ENCODE results near the gene QARS1. TPM values are rescaled to one million over a fixed set of nuclear protein-coding genes. Genes with fewer than 3 reads are reported as not detected.

The QARS1 gene
- total and polyA plus RNA-seq, 2 of the 13 experiments (the other 11 are each of a cell fraction or from before 2014, with no cell fraction given): 307 to 327 TPM

- TF ChIP-seq LBX2 (CRISPR knock-in tag; IDR thresholded peaks at IDR 0.05; ENCODE audit: borderline replicate concordance) (peak; percentile 8; the same call in 1 of the 2 replicates), ZNF546 (CRISPR knock-in tag; conservative IDR thresholded peaks at IDR 0.05) (no peak), ZNF44 (CRISPR knock-in tag; IDR thresholded peaks at IDR 0.05) (peak; percentile 83; the same call in 1 of the 2 replicates), SP140L (CRISPR knock-in tag; IDR thresholded peaks at IDR 0.05; ENCODE audit: borderline replicate concordance) (no peak), MTF1 (CRISPR knock-in tag; IDR thresholded peaks at IDR 0.05) (no peak), ZNF256 (CRISPR knock-in tag; conservative IDR thresholded peaks at IDR 0.05) (no peak), PLSCR1 (CRISPR knock-in tag; IDR thresholded peaks at IDR 0.05; ENCODE audit: borderline replicate concordance) (no peak), MAFG (CRISPR knock-in tag; IDR thresholded peaks at IDR 0.05) (no peak), ZNF879 (CRISPR knock-in tag; IDR thresholded peaks at IDR 0.05) (peak; percentile 53), ZBTB42 (CRISPR knock-in tag; IDR thresholded peaks at IDR 0.05) (no peak), PLRG1 (conservative IDR thresholded peaks at IDR 0.05) (no peak), NFATC3 (CRISPR knock-in tag; IDR thresholded peaks at IDR 0.05) (peak; percentile 68; the same call in 1 of the 2 replicates), ZNF331 (CRISPR knock-in tag; IDR thresholded peaks at IDR 0.05) (peak; percentile 37; the same call in 1 of the 2 replicates), GMEB2 (CRISPR knock-in tag; IDR thresholded peaks at IDR 0.05; ENCODE audit: low read depth) (no peak; the same call in 1 of the 2 replicates), NFYC (CRISPR knock-in tag; IDR thresholded peaks at IDR 0.05) (peak; percentile 88), SRF (IDR thresholded peaks at IDR 0.05; ENCODE audit: low read depth, low read length) (no peak), SKI (IDR thresholded peaks at IDR 0.05; ENCODE audit: partially characterized antibody) (no peak), KLF12 (CRISPR knock-in tag; IDR thresholded peaks at IDR 0.05; ENCODE audit: borderline replicate concordance) (no peak), ZFP36L2 (CRISPR knock-in tag; IDR thresholded peaks at IDR 0.05) (no peak), AGO1 (IDR thresholded peaks at IDR 0.05; ENCODE audit: low read depth, low read length, poor library complexity, severe bottlenecking) (peak; percentile 8), FOXA3 (CRISPR knock-in tag; IDR thresholded peaks at IDR 0.05) (peak; percentile 65)
- TF ChIP-seq, protein P1, sequence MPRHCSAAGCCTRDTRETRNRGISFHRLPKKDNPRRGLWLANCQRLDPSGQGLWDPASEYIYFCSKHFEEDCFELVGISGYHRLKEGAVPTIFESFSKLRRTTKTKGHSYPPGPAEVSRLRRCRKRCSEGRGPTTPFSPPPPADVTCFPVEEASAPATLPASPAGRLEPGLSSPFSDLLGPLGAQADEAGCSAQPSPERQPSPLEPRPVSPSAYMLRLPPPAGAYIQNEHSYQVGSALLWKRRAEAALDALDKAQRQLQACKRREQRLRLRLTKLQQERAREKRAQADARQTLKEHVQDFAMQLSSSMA (CRISPR knock-in tag; IDR thresholded peaks at IDR 0.05): peak; percentile 80; the same call in 1 of the 2 replicates
- TF ChIP-seq, protein P2, sequence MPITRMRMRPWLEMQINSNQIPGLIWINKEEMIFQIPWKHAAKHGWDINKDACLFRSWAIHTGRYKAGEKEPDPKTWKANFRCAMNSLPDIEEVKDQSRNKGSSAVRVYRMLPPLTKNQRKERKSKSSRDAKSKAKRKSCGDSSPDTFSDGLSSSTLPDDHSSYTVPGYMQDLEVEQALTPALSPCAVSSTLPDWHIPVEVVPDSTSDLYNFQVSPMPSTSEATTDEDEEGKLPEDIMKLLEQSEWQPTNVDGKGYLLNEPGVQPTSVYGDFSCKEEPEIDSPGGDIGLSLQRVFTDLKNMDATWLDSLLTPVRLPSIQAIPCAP (CRISPR knock-in tag; IDR thresholded peaks at IDR 0.05; ENCODE audit: low read depth): no peak
- TF ChIP-seq, protein P3, sequence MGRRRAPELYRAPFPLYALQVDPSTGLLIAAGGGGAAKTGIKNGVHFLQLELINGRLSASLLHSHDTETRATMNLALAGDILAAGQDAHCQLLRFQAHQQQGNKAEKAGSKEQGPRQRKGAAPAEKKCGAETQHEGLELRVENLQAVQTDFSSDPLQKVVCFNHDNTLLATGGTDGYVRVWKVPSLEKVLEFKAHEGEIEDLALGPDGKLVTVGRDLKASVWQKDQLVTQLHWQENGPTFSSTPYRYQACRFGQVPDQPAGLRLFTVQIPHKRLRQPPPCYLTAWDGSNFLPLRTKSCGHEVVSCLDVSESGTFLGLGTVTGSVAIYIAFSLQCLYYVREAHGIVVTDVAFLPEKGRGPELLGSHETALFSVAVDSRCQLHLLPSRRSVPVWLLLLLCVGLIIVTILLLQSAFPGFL (CRISPR knock-in tag; IDR thresholded peaks at IDR 0.05): no peak
Observed at GRCh38 chr3:49093853-49094767, 10.4 kb downstream of the QARS1 start, which contains the start of gene QRICH1 (continued).
